DND-41 (cell line): ENCODE measurements around the gene WSB2.
"Not testable (repeated sequence)": the region's sequence is repeated elsewhere in the genome, so short reads cannot be mapped to it uniquely, and the experiment has no call there.

Experiments used
- ATAC-seq: fragments of 200-7000 bp; cut with Tn5 transposase; 3 replicates; pipeline ENCODE4 v1.9.1; 2021; ENCODE audit warnings: low read depth; ENCODE audit not compliant: insufficient read depth
- DNase-seq: peaks from one replicate; pipeline ENCODE4 v3.0.0-alpha.2; 2020
- H2AFZ ChIP-seq: 2 replicates; pipeline ENCODE4 v1.6.0; 2012; ENCODE audit warnings: low read depth, low read length
- H3K27ac ChIP-seq: 2 replicates; pipeline ENCODE4 v1.5.1; 2012; ENCODE audit warnings: low read length, inconsistent platforms
- H3K27me3 ChIP-seq: fragments of 200-600 bp; sonication (generic); 2 replicates; pipeline ENCODE4 v1.6.0; 2012; ENCODE audit warnings: low read length, mild to moderate bottlenecking, inconsistent platforms; ENCODE audit not compliant: insufficient read depth, poor library complexity
- H3K36me3 ChIP-seq: 2 replicates; pipeline ENCODE4 v1.5.1; 2012; ENCODE audit warnings: low read length, inconsistent platforms; ENCODE audit not compliant: insufficient read depth
- H3K4me1 ChIP-seq: 2 replicates; pipeline ENCODE4 v1.5.1; 2012; ENCODE audit warnings: mild to moderate bottlenecking, low read length; ENCODE audit not compliant: insufficient read depth
- H3K4me2 ChIP-seq: 2 replicates; pipeline ENCODE4 v1.6.0; 2012; ENCODE audit warnings: mild to moderate bottlenecking, moderate library complexity, low read length, inconsistent platforms; ENCODE audit not compliant: insufficient read depth
- H3K4me3 ChIP-seq, 2 experiments: fragments of 200-600 bp in 1 of 2; shearing (Covaris generic) in 1 of 2; 2 replicates each; pipeline ENCODE4 v1.5.1; 2012 to 2016; ENCODE audit warnings: inconsistent platforms in 2 of 2, low read length in 2 of 2, mild to moderate bottlenecking in 2 of 2, low read depth in 1 of 2, moderate library complexity in 1 of 2
- H3K79me2 ChIP-seq: 2 replicates; pipeline ENCODE4 v1.6.0; 2012; ENCODE audit warnings: low read length, inconsistent platforms; ENCODE audit not compliant: insufficient read depth
- H3K9ac ChIP-seq: 2 replicates; pipeline ENCODE4 v1.6.0; 2012; ENCODE audit warnings: low read depth, mild to moderate bottlenecking, inconsistent platforms, low read length, moderate library complexity
- H3K9me3 ChIP-seq: 2 replicates; pipeline ENCODE4 v1.5.1; 2012; ENCODE audit warnings: low read length, moderate library complexity, mild to moderate bottlenecking, inconsistent platforms; ENCODE audit not compliant: insufficient read depth, severe bottlenecking
- H4K20me1 ChIP-seq: 2 replicates; pipeline ENCODE4 v1.6.0; 2012; ENCODE audit warnings: low read length; ENCODE audit not compliant: insufficient read depth
- EZH2 ChIP-seq: IDR thresholded peaks from 3 replicates; pipeline ENCODE4 v1.6.1; 2012; ENCODE audit warnings: borderline replicate concordance, low read depth, mild to moderate bottlenecking, moderate library complexity, low read length, inconsistent platforms; ENCODE audit not compliant: severe bottlenecking
- TF ChIP-seq, protein P1 (sequence below): IDR thresholded peaks from 2 replicates; pipeline ENCODE4 v1.5.1; 2012; ENCODE audit warnings: borderline replicate concordance, low read length, moderate library complexity, mild to moderate bottlenecking; ENCODE audit not compliant: poor library complexity, severe bottlenecking; ENCODE audit errors: extremely low read depth

The WSB2 gene

DNA sequence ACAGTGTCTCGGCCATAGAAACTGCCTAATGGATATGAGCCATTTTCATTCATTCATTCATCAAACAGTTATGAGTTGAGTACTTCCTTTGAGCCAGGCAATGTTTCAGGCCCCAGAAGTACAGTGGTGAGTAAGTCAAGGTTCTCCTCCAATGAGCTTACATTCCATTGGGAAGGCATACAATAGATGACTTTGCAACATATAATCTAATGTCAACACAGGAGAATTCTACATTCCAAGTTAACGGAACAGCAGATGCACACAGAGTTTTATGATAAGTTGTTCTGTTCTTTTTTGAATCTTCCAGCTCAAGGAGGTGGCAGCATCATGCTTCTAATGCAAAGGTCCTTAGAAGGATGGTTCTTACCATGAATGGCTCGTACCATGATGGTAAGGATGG lies 47.7 kb downstream of the WSB2 start:
- ATAC-seq (no peak), DNase-seq (no peak)
- Histone ChIP-seq H3K36me3 (peaks cover 6% of the 10 kb centered on the region), H3K4me2 (no peak overlapping the region), H3K27ac (no peak overlapping the region), H3K9me3 (no peaks in the 10 kb centered on the region), H3K79me2 (peaks cover 18% of the 10 kb centered on the region), H3K27me3 (no peaks in the 10 kb centered on the region), H3K4me3 (no peak overlapping the region), H4K20me1 (peaks cover 7% of the 10 kb centered on the region; the same call in 1 of the 2 replicates), H2AFZ (no peak overlapping the region), H3K9ac (no peak overlapping the region), H3K4me1 (peaks cover 18% of the 10 kb centered on the region)
- no peak for TF ChIP-seq EZH2
- TF ChIP-seq, protein P1, sequence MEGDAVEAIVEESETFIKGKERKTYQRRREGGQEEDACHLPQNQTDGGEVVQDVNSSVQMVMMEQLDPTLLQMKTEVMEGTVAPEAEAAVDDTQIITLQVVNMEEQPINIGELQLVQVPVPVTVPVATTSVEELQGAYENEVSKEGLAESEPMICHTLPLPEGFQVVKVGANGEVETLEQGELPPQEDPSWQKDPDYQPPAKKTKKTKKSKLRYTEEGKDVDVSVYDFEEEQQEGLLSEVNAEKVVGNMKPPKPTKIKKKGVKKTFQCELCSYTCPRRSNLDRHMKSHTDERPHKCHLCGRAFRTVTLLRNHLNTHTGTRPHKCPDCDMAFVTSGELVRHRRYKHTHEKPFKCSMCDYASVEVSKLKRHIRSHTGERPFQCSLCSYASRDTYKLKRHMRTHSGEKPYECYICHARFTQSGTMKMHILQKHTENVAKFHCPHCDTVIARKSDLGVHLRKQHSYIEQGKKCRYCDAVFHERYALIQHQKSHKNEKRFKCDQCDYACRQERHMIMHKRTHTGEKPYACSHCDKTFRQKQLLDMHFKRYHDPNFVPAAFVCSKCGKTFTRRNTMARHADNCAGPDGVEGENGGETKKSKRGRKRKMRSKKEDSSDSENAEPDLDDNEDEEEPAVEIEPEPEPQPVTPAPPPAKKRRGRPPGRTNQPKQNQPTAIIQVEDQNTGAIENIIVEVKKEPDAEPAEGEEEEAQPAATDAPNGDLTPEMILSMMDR: no peak

DNA sequence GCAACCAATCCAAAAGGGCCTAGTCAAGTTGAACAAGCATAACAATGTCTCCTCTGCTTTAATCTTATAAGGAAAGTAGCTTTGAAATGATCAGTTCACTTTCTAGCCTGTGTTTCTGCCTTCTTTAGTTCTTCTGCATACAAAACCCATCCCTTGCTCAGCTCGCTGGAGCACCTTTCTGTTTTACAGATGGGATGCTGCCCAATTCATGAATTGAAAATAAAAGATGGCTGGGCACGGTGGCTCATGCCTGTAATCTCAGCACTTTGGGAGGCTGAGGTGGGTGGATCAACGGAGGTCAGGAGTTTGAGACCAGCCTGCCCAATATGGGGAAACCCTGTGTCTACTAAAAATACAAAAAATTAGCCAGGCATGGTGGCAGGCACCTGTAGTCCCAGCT lies 49.0 kb downstream of the WSB2 start:
- no peak overlapping the region for H2AFZ ChIP-seq
- no peaks in the 10 kb centered on the region; the same call in 1 of the 2 replicates for H3K36me3 ChIP-seq
- H3K9me3 ChIP-seq: no peaks in the 10 kb centered on the region
- H3K27me3 ChIP-seq: no peaks in the 10 kb centered on the region
- no peak overlapping the region for H3K4me3 ChIP-seq
- no peaks in the 10 kb centered on the region for H4K20me1 ChIP-seq
- H3K79me2 ChIP-seq: peaks cover 5% of the 10 kb centered on the region
- H3K9ac ChIP-seq: no peak overlapping the region
- TF ChIP-seq EZH2: no peak
- TF ChIP-seq, protein P1: no peak
- ATAC-seq: no peak
- peaks cover 5% of the 10 kb centered on the region for H3K4me1 ChIP-seq
- DNase-seq: no peak
- no peak overlapping the region for H3K4me2 ChIP-seq
- H3K27ac ChIP-seq: no peak overlapping the region

DNA sequence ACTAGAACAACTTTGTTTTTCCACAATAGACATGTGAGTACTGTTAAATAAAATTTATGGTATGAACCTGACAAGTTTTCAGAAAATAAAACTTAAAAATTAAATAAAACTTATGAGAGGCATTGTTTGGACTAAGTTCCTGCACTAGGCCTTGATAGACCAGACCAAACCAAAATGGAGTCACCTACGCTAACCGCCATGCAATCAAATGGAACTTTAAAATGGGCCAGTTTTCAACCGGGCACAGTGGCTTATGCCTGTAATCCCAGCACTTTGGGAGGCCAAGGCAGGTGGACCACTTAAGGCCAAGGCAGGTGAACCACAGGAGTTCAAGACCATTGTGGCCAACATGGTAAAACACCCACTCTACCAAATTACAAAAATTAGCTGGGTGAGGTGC lies 49.6 kb downstream of the WSB2 start:
- no peaks in the 10 kb centered on the region for H3K79me2 ChIP-seq
- H3K4me1 ChIP-seq: peaks cover 5% of the 10 kb centered on the region
- no peak overlapping the region for H3K4me2 ChIP-seq
- no peak overlapping the region for H3K9ac ChIP-seq
- no peak for TF ChIP-seq EZH2
- TF ChIP-seq, protein P1: no peak
- no peak overlapping the region for H2AFZ ChIP-seq
- H4K20me1 ChIP-seq: no peaks in the 10 kb centered on the region
- H3K4me3 ChIP-seq: no peak overlapping the region
- H3K9me3 ChIP-seq: no peaks in the 10 kb centered on the region
- no peaks in the 10 kb centered on the region for H3K36me3 ChIP-seq
- no peak for ATAC-seq
- DNase-seq: no peak
- H3K27me3 ChIP-seq: no peaks in the 10 kb centered on the region
- no peak overlapping the region for H3K27ac ChIP-seq

DNA sequence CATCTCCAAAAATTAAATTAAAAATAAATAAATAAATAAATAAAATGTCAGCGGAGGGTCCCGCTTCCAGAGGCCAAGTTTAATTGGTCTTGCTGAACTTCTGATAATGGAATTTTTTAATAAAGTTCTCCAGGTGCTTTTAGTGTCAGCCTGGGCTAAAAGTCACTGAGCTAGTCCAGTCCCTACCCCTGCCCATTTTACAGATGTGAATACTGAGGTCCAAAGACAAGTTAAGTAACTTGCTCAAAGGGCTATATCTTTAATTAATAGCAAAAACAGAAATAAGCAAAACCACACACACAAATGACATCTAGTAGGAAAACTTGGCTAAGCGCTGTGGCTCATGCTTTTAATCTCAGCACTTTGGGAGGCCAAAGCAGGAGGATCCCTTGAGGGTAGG lies 50.1 kb downstream of the WSB2 start:
- H3K4me2 ChIP-seq: no peak overlapping the region
- TF ChIP-seq EZH2: no peak
- TF ChIP-seq, protein P1: no peak
- no peaks in the 10 kb centered on the region for H3K27me3 ChIP-seq
- no peaks in the 10 kb centered on the region for H3K36me3 ChIP-seq
- no peak overlapping the region for H3K9ac ChIP-seq
- H3K79me2 ChIP-seq: no peaks in the 10 kb centered on the region
- ATAC-seq (no peak), DNase-seq (no peak)
- H4K20me1 ChIP-seq: no peaks in the 10 kb centered on the region
- no peaks in the 10 kb centered on the region for H3K9me3 ChIP-seq
- no peak overlapping the region for H3K4me3 ChIP-seq
- no peak overlapping the region for H2AFZ ChIP-seq
- no peak overlapping the region for H3K27ac ChIP-seq
- peaks cover under 1% of the 10 kb centered on the region for H3K4me1 ChIP-seq

DNA sequence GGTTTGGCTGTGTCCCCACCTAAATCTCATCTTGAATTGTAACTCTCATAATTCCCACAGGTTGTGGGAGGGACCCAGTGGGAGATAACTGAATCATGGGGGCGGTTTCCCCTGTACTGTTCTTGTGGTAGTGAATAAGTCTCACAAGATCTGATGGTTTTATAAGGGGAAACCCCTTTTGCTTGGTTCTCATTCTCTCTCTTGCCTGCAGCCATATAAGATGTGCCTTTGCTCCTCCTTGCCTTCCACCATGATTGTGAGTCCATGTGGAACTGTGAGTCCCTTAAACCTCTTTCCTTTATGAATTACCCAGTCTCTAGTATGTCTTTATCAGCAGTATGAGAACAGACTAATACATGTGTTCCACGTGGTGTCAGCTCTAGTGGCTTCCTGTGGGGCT lies 61.2 kb downstream of the WSB2 start:
- not testable (repeated sequence) for H2AFZ ChIP-seq, DNase-seq, H3K9ac ChIP-seq, H3K9me3 ChIP-seq, H3K79me2 ChIP-seq, ATAC-seq, H3K27me3 ChIP-seq, H3K27ac ChIP-seq, H3K4me3 ChIP-seq, H4K20me1 ChIP-seq, H3K4me1 ChIP-seq, H3K36me3 ChIP-seq, H3K4me2 ChIP-seq
